HuH-7 (cell line): ENCODE measurements around the gene KCNQ2.
"Not testable (repeated sequence)": the region's sequence is repeated elsewhere in the genome, so short reads cannot be mapped to it uniquely, and the experiment has no call there.

ENCODE experiments used
- DNase-seq: peaks from one replicate; pipeline ENCODE4 v3.0.0; 2011; ENCODE audit warnings: low spot score

Gene KCNQ2

DNA sequence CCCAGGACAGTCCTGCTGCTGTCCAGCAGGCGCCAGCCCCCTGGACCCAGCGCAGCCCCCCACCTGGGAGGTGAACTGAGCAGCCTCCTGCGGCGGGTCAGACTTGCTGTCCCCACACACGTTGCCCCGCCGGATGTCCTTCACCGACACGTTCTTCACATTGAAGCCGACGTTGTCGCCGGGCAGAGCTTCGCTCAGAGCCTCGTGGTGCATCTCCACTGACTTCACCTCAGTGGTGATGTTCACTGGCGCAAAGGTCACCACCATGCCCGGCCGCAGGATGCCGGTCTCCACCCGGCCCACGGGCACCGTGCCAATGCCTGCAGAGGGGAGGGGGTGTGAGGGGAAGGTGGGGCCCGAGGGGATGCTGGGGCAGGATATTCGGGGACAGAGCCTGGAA lies 18.0 kb upstream of the KCNQ2 start:
- no peak for DNase-seq

DNA sequence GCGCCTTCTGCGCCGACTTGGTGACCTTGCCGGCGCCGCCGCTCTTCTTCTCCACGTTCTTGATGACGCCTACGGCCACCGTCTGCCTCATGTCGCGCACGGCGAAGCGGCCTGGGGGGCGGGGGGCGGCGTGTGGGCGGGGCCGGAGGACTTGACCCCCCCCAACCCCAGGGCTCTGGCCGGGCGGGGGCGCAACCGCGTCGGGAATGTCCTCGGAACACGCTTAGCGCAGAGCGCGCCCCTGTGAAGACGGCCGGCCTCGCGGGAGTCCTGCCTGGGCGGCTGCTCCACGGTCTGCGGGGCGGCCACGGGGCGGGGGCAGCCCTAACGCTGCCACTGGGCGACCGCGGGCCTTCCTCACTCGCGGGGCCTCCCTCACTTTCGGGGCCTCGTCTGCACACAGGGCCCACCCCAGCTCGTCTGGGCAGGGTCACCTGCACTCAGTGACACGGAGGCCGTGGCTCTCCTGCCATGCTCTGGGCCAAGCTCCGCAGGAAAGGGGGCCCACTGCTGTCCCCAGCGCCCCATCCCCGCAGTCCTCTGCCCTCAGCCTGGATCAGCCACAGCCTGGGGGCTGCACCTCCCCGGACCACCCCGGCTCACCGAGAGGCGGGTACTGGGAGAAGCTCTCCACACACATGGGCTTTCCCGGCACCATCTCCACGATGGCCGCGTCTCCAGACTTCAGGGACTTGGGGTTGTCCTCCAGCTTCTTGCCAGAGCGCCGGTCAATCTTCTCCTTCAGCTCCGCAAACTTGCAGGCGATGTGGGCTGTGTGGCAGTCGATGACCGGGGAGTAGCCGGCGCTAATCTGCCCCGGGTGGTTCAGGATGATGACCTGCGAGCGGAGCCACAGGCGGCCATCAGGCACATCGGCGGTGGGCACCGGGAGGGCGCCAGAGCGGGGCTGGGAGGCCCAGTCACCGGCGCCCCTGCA lies 16.1 kb upstream of the KCNQ2 start:
- no peak for DNase-seq

DNA sequence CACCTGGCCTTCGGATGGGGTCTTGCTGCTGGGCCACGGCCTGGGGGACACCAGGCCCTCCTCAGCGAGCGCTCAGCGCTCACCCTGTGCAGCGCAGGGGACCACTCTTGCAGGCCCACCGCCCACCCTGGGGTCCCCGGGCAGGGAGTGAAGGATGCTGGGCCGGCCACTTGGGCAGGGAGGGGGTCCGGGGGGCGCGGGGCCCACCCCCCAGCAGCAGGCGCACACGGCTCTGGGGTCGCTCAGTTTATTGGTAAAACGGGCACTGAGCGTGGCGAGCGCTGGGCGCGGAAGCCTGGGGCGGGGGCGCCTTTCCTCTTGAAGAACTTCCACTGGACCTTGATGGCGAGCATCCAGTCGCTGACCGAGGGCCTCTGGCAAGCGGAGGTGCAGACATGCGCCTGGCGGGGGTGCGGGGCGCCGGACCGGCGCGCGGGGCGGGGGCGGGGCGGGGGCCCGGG lies 15.4 kb upstream of the KCNQ2 start:
- DNase-seq, result no peak

DNA sequence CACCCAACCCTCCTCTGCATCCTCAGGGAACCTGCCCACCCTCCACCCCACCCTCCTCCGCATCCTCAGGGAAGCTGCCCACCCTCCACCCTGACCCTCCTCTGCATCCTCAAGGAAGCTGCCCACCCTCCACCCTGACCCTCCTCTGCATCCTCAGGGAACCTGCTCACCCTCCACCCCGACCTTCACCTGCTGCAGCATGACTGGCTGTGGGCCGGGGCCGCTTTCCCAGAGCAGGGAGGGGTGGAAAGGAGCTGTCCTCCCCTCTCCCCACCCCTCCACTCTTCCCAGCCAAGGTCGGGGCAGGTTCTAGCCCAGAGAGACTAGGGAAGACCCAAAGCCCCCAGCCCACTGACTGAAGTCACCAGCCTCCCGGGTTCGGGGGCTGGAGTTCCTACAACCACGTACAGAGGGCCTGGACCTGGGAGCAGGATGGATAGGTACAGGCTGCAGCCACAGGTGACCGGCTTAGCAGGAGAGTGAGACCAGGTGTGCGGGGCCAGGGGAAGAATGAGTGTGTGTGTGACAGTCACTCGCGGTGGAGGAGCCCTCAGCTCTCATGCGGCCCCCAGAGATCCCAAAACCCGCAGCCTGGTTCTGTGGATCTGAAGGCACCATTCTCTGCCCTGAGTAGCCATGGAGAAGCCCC lies 14.8 kb upstream of the KCNQ2 start:
- no peak for DNase-seq

DNA sequence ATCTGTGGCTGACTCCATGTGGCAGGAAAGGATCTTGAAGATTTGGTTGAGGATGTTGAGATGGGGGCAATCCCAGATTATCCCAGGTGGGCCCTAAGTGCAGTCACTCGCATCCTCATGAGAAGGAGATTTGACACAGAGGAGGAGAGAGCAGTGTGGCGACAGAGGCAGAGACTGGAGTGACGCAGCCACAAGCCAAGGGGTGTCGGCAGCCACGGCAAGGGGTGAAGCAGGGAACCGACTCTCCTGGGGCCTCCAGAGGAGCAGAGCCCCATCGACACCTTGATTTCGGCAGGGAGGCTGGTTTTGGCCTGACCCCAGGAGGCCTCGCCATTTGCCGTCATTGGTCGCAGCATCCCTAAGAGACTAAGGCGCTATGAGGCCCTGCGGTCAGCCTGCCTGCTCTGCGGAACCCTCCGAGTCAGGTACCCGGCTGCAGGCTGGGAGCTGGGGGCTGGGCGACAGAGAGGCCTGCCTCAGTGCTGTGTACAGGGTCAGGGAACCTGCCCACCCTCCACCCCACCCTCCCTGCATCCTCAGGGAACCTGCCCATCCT lies 13.9 kb upstream of the KCNQ2 start:
- no peak for DNase-seq

DNA sequence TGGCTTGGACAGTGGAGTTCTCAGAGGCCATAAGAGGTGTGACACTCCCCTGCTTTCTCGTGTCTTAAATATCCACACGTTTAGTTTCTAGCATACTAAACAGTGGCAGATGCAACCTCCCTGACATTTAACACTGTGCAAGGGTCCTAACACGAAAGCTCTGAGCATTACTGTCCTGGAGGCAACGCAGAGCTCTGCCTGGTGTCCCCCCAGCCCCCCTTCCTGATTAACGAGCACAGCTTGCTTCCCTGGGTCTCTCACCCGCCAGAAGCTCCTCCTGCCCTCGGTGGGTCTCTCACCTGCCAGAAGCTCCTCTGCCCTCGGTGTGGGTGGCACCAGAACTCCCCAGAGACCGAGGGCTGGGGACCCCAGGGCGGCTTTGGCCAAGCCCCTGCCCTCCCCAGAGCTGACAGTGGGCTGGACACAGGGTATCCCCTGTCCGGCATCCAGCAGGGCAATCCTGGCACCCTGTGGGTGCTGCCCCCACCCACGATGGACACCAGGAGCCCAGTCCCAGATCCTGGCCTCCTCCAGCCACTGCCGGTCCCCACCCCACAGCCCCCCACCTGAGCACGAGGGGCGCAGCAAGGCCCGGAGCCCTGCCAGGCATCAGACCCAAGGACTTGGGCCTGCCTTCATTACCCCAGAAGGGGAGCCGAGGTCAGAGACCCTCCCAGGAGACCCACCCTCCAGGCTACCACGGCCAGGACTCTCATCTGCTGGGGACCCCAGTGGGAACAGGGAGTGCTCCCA lies 12.4 kb upstream of the KCNQ2 start:
- no peak for DNase-seq

DNA sequence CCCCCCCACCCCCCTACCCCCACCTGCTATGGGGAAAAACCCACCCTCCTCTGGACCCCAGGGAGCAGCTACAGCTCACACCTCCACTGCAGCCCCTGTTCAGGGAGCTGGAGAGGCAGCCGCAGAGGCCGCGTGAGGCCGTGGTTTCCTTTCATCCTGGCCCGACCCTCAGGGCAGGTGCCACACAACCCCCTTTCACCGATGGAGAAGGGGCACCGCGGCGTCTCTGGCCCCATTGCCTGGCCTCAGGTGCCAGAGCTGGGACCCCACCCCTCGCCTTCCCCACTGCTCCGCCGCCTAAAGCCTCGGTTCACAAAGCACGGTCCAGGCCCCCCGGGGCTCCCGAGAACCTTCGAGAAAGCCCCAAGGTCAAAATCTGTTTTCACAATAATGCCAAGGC lies 11.8 kb upstream of the KCNQ2 start:
- no peak for DNase-seq

DNA sequence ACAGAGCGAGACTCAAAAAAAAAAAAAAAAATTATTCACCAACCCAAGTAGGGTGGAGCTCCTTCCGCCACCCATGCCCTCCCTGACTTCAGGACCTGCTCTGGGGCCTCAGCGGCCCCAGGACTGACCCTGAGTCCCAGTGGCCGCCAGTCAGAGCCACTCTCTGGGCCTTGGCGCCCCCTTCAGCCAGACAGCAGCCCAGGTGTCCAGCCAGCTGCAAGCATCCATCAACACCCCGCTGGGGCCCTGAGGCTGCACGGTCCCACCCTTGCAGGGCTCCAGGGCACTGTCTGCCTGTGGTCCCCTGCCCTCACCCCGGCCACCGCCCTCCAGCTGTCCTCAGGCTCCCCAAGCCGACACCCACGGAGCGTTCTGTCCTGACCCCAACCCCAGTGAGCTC lies 11.4 kb upstream of the KCNQ2 start:
- peak; percentile 78 for DNase-seq

DNA sequence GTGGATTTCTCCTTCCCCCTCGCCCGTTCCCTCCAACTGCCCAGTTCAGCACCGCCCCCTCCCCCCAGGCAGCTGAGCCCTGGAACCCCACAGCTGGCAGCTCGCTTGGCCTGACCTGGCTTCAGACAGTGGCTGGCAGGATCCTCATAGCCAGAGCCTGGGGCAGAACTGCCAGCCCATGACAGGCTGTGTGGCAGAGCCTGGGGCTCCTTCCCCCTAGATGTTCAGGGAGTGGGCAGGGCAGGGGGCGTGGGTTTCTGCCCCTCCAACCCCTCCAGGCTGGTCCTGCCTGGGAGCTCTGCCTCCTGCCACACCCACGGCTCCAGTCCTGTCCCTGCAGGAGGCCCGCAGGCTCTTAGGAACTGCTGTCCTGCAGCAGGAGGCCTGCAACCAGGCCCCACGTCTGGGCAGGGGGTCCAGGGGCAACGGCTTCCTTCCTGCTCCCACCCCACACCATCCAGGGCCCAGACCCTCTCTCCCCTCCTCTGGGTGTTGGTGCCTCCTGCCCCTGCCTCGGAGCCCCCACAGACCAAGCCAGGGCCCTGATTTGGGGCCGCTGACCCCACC lies 9.6 kb upstream of the KCNQ2 start:
- DNase-seq, result no peak

DNA sequence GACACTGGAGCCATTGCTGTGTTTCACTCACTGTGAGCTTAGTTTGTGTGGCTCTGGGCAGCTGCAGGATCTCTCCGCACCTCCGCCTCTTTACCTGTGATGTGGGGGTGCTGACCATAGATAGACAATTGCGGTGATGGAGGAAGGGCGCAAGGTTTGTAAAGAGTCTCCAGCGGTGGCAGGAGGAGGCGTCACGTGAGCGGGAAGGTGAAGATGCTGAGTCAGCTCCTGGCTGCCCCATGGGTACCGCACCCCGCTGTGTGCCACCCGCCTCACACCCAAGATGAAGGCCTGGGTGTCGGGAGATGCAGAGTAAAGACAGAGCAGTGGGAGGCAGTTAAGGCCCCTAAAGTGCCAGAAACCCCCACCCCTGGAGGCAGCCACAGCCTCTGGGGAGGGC lies 9.0 kb upstream of the KCNQ2 start:
- DNase-seq, result no peak

DNA sequence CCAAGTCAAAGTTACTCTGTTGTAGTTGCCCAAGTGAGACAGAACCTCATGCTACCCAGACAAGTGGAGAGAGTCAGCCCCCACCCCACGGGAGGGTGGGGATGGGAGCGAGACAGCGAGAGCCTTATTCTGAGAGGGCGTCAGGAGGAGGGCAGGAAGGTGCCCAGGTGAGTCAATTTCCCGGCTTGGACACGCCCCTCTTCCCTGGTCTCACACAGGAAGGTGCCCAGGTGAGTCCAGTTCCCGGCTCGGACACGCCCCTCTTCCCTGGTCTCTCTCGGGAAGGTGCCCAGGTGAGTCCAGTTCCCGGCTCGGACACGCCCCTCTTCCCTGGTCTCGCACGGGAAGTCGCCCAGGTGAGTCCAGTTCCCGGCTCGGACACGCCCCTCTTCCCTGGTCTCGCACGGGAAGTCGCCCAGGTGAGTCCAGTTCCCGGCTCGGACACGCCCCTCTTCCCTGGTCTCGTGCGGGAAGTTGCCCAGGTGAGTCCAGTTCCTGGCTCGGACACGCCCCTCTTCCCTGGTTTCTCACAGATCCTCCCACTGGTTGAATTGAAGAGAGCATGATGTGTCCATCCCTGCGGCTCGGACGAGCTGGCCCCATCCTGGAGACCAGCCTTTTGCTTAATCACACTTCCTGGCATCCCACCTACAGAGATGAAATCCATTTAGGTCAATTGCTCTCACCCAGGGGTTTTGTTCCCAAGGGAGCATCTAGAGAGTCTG lies 7.4 kb upstream of the KCNQ2 start:
- not testable (repeated sequence) for DNase-seq

DNA sequence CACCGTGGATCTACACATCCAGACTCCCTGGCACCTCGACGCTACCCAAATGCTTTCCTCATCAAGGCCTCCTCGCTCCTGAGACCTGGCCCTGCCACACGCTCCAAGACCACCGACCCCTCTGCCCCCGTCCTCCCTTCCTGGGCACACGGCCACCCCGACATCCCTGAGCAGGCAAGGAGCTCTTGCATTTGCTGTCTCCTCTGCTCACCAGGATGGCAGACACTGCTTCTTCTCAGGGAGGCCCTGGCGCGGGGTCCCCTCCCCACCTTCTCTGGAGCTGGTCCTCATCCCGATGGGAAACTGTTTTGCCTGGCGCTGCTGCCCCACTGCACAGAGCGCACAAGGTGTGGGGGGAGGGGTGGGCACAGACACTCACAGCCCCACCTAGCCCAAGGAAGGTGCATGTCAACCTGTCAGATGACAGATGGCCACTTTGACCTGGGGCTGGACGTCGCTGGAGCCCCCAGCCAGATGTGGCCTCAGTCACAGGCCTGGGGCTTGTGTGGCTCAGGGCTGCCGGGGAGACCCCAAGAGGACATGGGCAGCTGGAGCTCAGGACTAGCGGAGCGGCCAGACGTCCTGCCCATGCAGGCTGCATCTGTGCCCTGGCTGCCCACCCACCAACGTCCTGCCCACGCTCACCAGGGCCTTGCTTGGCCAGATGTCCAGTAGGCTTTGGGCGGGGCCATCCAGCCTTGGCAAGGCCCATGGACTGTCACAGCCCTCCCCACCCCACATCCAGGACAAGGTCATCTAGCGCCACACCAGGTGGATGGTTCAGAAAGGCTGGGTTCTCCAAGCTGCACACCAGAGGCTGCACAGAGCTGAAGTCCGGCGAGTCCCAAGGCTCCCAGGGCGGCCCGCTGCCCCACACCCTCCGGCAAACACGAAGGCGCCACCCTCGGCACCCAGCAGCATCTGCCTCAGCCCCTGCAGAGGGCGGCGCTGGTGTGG lies 6.2 kb upstream of the KCNQ2 start:
- DNase-seq, result no peak

DNA sequence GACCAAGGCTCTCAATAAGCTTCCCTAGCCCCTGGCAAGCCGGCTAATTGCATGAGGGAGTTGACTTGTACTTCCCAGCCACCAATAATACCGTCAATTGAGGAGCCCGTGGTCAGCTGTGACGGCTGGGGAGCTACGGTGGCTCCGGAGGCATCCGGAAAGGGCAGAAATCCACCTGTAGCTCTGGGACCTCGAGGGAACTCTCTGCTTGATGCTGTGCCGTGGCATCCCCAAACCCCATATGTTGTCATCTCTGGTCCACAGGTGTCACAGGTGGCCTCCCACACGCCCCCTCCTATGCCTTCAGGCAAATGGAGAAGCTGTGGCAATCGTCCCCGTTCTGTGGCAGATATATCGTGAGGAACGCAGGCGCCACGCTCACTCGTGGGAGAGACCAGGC lies 5.5 kb upstream of the KCNQ2 start:
- no peak for DNase-seq

DNA sequence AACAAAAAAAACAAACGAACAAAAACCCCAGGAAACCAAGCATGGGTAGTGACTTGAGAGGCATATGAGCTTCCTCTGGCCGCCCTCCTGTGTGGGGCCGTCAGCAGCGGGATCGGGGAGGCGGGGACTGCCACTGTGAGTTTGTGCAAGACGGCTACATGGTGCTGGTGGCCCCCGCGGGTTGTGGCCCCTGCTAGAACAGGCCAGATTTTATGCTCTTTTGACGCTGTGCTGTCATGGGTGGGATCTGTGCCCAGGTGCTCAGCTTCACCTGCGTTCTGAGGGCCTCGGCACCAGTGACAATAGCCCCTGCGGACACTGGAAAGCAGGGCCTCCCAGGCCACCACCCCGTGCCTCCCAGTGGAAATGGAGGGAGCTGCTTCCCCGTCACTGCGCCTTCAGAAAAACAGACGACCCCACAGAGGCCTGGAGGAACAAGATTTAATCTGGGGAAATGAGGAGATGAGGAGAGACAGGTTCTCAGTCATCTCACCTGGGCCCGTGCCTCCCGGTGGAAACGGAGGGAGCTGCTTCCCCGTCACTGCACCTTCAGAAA lies 4.7 kb upstream of the KCNQ2 start:
- DNase-seq, result no peak

DNA sequence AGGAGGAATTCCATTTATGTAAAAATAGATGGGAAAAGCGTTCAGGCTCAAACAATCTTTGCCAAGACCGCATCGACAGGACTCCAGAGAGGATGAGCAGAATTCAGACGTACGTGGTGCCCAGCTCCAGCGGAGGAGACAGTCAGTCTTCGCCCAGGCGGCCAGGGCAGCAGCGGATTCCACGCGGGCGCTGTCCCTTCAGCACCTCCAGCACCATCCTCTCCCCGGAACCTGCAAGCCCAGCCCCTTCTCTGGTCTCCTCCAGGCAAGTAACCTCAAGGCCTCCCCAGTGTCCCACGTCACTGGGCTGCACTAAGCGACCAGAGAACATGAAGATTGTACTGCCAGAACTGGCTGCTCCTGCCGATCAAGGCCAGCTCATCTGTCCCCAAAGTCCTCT lies 2.8 kb upstream of the KCNQ2 start:
- no peak for DNase-seq

DNA sequence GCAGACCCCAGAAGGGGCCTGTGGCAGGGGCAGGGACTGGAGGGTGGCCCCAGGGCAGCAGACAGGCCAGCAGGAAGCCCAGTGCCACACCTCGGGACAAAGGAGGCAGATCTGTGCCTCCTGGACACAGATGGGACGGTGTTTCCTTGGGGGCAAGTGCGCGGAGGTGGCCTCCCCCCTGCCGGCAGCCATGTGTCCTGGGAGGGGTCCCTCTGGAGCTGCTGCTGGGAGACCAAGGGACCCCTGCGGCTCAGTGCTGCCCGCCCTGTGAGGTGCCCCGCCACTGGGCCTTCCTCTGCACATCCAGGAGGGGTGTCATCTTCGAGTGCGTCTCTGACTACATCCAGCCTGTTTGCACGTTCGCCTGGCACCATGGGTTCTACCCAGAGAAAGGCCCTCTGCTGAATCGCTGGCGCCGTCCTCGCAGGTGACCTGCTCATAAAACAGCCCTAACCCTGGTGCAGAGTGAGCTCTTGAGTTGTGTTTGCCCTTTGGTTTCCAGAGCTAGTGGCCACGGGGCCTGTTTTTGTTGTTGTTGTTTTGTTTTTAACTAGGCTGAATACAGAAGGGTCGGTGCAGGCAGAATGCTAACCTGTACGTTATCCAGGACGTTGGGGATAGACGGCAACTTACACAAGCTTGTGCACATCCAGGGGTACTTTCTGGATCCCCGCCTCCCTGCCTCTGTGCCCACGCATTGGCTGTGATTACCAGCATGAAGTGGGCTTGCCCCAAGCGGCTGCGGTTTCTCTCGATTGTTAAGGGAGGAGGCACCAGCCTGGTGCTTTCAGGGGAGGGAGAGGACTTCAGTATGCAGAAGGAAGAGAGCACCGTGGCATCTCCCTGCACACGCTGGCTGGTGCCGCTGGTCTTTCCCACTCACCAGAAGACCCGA lies 1.3 kb upstream of the KCNQ2 start:
- no peak for DNase-seq

DNA sequence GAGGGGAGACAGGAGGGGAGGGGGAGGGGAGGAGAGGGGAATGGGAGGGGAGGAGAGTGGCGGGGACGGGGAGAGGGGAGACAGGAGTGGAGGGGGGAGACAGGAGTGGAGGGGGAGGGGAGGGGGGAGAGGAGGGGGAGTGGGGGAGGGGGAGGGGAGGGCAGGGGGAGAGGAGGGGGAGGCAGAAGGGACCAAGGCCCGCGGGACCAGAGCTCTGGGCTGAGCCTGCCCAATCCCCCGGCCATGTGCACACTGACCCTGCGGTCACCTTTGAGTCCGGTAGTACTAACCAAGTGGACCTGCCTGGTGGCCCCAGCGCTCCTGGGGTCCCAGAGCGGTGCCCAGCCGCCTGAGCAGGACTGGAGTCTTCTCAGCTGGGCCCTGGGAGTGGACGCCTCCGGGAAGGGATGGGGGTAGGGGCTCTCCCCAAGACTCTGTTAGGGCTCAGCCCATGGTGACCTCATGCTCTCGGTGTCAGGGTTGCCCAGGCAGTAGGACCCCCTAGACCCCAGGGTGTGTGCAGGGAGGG lies 471 bp upstream of the KCNQ2 start:
- no peak for DNase-seq

DNA sequence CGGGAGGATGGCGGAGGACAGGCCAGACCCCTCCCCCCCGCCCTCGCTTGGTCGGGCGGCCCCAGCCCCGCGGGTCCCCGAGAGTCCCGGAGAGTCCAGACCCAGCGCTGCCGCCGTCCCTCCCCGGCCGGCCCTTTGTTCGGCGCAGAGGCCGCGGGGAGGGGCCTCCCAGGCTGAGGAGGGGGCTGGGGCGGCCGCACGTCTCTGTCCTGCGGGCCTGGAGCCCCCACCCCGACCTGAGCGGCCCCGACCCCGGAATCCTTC lies 806 bp downstream of the KCNQ2 start:
- DNase-seq, result no peak
